Inferior parietal cortex (tissue), 1 donor: ENCODE results near the gene UCN.
"Not testable (repeated sequence)": the region's sequence is repeated elsewhere in the genome, so short reads cannot be mapped to it uniquely, and the experiment has no call there.

ENCODE experiments used
- DNase-seq: peaks from one replicate; pipeline ENCODE4 v3.0.0-alpha.2; 2016; ENCODE audit errors: extremely low spot score

Gene UCN

GRCh38 chr2:27282892-27283291 lies 25.4 kb downstream of the UCN start:
- DNase-seq, result no peak

GRCh38 chr2:27281855-27282559 lies 26.2 kb downstream of the UCN start, which contains the start of gene TRIM54:
Gene TRIM54, plus strand, starts transcription at chr2:27282429. Its CDS starts 303 bp downstream, at chr2:27282732.
- no peak for DNase-seq

- DNase-seq, result no peak
These were observed 26.8 kb downstream of the UCN start for GRCh38 chr2:27281442-27281841.

- no peak for DNase-seq
These were observed 27.4 kb downstream of the UCN start for GRCh38 chr2:27280826-27281225.

- DNase-seq, result no peak
These were observed 30.2 kb downstream of the UCN start for GRCh38 chr2:27278010-27278409.

GRCh38 chr2:27275211-27276150 lies 32.8 kb downstream of the UCN start, which contains the start of gene DNAJC5G:
Gene DNAJC5G, plus strand, starts transcription at chr2:27275433. Its CDS starts 1,296 bp downstream, at chr2:27276729.
- DNase-seq, result no peak

GRCh38 chr2:27272537-27273522 lies 35.4 kb downstream of the UCN start:
- not testable (repeated sequence) for DNase-seq

- DNase-seq, result no peak
These were observed 36.5 kb downstream of the UCN start for GRCh38 chr2:27271631-27272340.

GRCh38 chr2:27270670-27271069 lies 37.6 kb downstream of the UCN start:
- DNase-seq, result no peak

GRCh38 chr2:27270131-27270530 lies 38.1 kb downstream of the UCN start:
- DNase-seq, result no peak

- DNase-seq, result not testable (repeated sequence)
These were observed 39.9 kb downstream of the UCN start for GRCh38 chr2:27268296-27268695.

GRCh38 chr2:27265536-27265870 lies 42.7 kb downstream of the UCN start:
- no peak for DNase-seq

- DNase-seq, result no peak
These were observed 43.3 kb downstream of the UCN start for GRCh38 chr2:27264753-27265535.

- DNase-seq, result no peak
These were observed 43.9 kb downstream of the UCN start for GRCh38 chr2:27264253-27264752.

GRCh38 chr2:27263287-27264252 lies 44.7 kb downstream of the UCN start:
- no peak for DNase-seq

- no peak for DNase-seq
These were observed 45.6 kb downstream of the UCN start, which contains the start of gene SLC30A3 for GRCh38 chr2:27262379-27263286. Gene SLC30A3, minus strand, starts transcription at chr2:27263047. Its CDS starts 141 bp downstream, at chr2:27262906.

GRCh38 chr2:27261926-27262298 lies 46.3 kb downstream of the UCN start:
- no peak for DNase-seq
